Gastrocnemius medialis (tissue), 4 donors: ENCODE results near the gene DNAH17. TPM values are rescaled to one million over a fixed set of nuclear protein-coding genes. Genes with fewer than 3 reads are reported as not detected.

Experiments used
- ATAC-seq, 2 donors: fragments of 150-250 bp; one replicate each; pipeline ENCODE4 v1.9.1; 2016
- DNase-seq, 2 donors: peaks; one replicate each; pipeline ENCODE4 v3.0.0-alpha.2; 2019
- H3K27ac ChIP-seq, 4 donors: fragments of 200-600 bp; sonication (generic); 1 replicate in 1 of 4; 2 replicates in 3 of 4; pipeline ENCODE4 v1.5.1; 2016 to 2018; ENCODE audit warnings: mild to moderate bottlenecking in 2 of 4, moderate library complexity in 1 of 4
- H3K27me3 ChIP-seq, 3 donors: fragments of 200-600 bp; sonication (generic) in 2 of 3; 1 replicate in 1 of 3; 2 replicates in 2 of 3; pipeline versions ENCODE4 v1.5.1 to v1.6.0; 2016 to 2019; ENCODE audit warnings: mild to moderate bottlenecking in 1 of 3, moderate library complexity in 1 of 3
- H3K36me3 ChIP-seq, 2 donors: fragments of 200-600 bp; sonication (generic) in 1 of 2; one replicate each; pipeline ENCODE4 v1.5.1; 2017 to 2018
- H3K4me1 ChIP-seq, 2 donors: fragments of 200-600 bp; sonication (generic) in 1 of 2; one replicate each; pipeline ENCODE4 v1.5.1; 2016 to 2017; ENCODE audit warnings: mild to moderate bottlenecking in 2 of 2
- H3K4me3 ChIP-seq, 4 donors: fragments of 200-600 bp; sonication (generic) in 3 of 4; 1 replicate in 1 of 4; 2 replicates in 3 of 4; pipeline ENCODE4 v1.5.1; 2016 to 2019; ENCODE audit warnings: mild to moderate bottlenecking in 2 of 4
- H3K9me3 ChIP-seq, 3 donors: fragments of 200-600 bp; sonication (generic) in 2 of 3; 1 replicate in 1 of 3; 2 replicates in 2 of 3; pipeline ENCODE4 v1.5.1; 2016 to 2019
- CTCF ChIP-seq, 5 experiments: fragments of 450-650 bp in 3 of 5; fragments of 200-600 bp in 2 of 5; sonication (generic) in 2 of 5; IDR thresholded peaks in 4 of 5; conservative IDR thresholded peaks in 1 of 5; 1 replicate in 4 of 5; 2 replicates in 1 of 5; pipeline ENCODE4 v1.5.1; 2016 to 2019; ENCODE audit warnings: antibody characterized with exemption in 5 of 5, mild to moderate bottlenecking in 3 of 5, moderate library complexity in 3 of 5
- POLR2A ChIP-seq, 2 donors: fragments of 450-650 bp; IDR thresholded peaks; one replicate each; pipeline ENCODE4 v1.6.1; 2017; ENCODE audit warnings: antibody characterized with exemption in 2 of 2, mild to moderate bottlenecking in 2 of 2, moderate library complexity in 2 of 2
- in situ Hi-C, 4 donors: fragments of 200-750 bp; cut with MboI; loops; one replicate each; pipeline versions ENCODE4 v1.15.0 to v1.8.0; 2017; ENCODE audit warnings: low sequenced_read_pairs in 4 of 4
- intact Hi-C: fragments of 100-400 bp; cut with DNase I; formaldehyde crosslinking; loops from one replicate; pipeline ENCODE4 v1.15.1; 2023; ENCODE audit warnings: low total_unique reads
- total RNA-seq, 4 donors: library from RNA; depleted of rRNA; stranded (reverse); fragments of >200 nt; gene quantifications; one replicate each; pipeline versions ENCODE4 v1.1.0 to v1.2.3, GENCODE V29; 2016

The DNAH17 gene
- total RNA-seq, 4 donors from 2014 or later = 0.56 TPM; not detected in 3

DNA sequence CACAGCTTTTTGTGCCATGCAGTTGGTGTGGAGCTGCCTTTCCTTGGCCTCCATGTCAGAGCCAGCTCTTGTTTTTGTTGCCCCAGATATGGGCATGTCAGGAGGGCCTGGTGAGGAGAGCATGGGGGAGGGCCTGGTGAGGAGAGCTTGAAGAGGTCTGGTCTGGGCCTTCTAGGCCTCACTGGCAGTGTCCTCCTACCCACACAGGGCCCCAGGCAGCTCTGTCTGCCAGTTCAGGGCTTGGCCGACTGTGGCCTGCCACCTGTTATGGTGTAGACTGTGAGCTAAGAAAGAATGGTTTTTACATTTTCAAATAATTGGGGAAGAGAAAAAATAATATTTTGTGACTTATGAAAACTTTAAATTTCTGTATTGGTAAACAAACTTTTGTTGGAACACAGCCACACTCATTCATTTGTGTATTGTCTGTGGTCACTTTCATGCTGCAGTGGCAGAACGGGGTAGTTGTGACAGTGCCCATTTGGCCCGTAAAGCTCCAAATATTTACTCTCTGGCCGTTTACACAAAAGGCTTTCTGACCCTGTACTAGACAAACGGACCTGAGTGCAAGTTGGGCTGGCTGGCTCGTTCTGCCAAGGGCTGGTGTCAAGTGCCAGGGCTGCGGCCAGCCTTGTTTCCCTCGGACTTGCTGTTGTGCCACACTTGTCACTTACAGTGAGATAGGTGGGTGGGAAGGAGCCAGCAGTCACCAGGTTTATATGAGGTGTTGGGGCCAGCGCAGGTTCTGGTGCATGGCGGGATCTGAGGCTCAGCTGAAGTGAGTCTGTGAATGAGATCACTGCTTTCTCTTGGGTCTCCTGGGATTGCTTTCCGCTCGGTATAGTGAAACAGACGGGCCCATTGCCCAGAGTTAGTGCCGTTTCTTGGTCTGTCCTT lies 180.5 kb downstream of the DNAH17 start:
- peaks cover 42% of the 10 kb centered on the region in 2 donors for H3K4me1 ChIP-seq
- peak; percentile 74 to 87 for DNase-seq

GRCh38 chr17:78395155-78395554 lies 182.0 kb downstream of the DNAH17 start:
- no peak for DNase-seq
- Histone ChIP-seq H3K4me3 (no peak overlapping the region), H3K9me3 (no peaks in the 10 kb centered on the region), H3K27ac (peak overlapping the region; percentile 82 to 92 (median 90)), H3K36me3 (peaks cover 0 to 27% of the 10 kb centered on the region in 2 donors), H3K27me3 (no peaks in the 10 kb centered on the region), H3K4me1 (peaks cover 47 to 52% of the 10 kb centered on the region in 2 donors)
- TF ChIP-seq CTCF (IDR thresholded peaks at IDR 0.05 in 4 of 5, conservative IDR thresholded peaks at IDR 0.05 in 1 of 5) (no peak), POLR2A (IDR thresholded peaks at IDR 0.05) (no peak)
- ATAC-seq = no peak
- in situ Hi-C loops = no loop called here
- intact Hi-C loops = no loop called here

More for the DNA sequence above, 180.5 kb downstream of the DNAH17 start:
- Histone ChIP-seq H3K27ac (peak overlapping the region; percentile 82 to 92 (median 90)), H3K9me3 (no peaks in the 10 kb centered on the region), H3K27me3 (no peaks in the 10 kb centered on the region), H3K36me3 (peaks cover 0 to 43% of the 10 kb centered on the region in 2 donors), H3K4me3 (no peak overlapping the region)
- in situ Hi-C loops (no loop called here), intact Hi-C loops (loop anchor here (2.0 kb wide), 1 partner anchor 14 kb away; no protein-coding TSS in a partner anchor)
- TF ChIP-seq POLR2A (IDR thresholded peaks at IDR 0.05) (no peak), CTCF (IDR thresholded peaks at IDR 0.05 in 4 of 5, conservative IDR thresholded peaks at IDR 0.05 in 1 of 5) (no peak)
- peak; percentile 72 to 75 for ATAC-seq

DNA sequence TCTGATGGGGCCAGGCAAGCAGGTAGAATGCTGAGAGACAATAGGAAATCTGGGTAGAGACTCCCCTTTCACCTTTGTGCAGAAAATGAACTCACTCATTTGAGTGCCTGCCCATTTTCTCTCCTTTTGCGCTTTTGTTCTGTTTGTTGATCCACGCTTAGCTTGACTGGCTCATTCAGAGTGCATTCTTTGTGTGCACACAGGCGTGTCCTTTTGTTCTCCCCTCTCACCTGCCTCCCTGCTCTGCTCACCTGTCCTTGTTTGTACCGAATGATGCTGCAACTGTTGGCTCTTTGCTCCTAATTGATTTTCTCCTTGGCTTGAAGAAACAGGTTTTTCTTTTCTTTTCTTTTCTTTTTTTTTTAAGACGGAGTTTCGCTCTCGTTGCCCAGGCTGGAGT lies 183.0 kb downstream of the DNAH17 start:
- Histone ChIP-seq H3K27ac (peak overlapping the region in 1 of 4 donors; percentile 82), H3K4me3 (no peak overlapping the region), H3K9me3 (no peaks in the 10 kb centered on the region), H3K27me3 (no peaks in the 10 kb centered on the region), H3K4me1 (peaks cover 51 to 53% of the 10 kb centered on the region in 2 donors), H3K36me3 (peaks cover 0 to 18% of the 10 kb centered on the region in 2 donors)
- in situ Hi-C loops = no loop called here
- ATAC-seq (no peak), DNase-seq (no peak)
- intact Hi-C loops = no loop called here
- TF ChIP-seq CTCF (IDR thresholded peaks at IDR 0.05 in 4 of 5, conservative IDR thresholded peaks at IDR 0.05 in 1 of 5) (no peak), POLR2A (IDR thresholded peaks at IDR 0.05) (no peak)

- in situ Hi-C loops = no loop called here
- H3K4me1 ChIP-seq = peaks cover 47 to 53% of the 10 kb centered on the region in 2 donors
- H3K4me3 ChIP-seq = no peak overlapping the region
- H3K27me3 ChIP-seq = no peaks in the 10 kb centered on the region
- H3K36me3 ChIP-seq = peaks cover 0 to 12% of the 10 kb centered on the region in 2 donors
- intact Hi-C loops = no loop called here
- H3K9me3 ChIP-seq = no peaks in the 10 kb centered on the region
- DNase-seq (no peak), ATAC-seq (no peak)
- H3K27ac ChIP-seq = no peak overlapping the region
- TF ChIP-seq POLR2A (IDR thresholded peaks at IDR 0.05) (no peak), CTCF (IDR thresholded peaks at IDR 0.05 in 4 of 5, conservative IDR thresholded peaks at IDR 0.05 in 1 of 5) (no peak)
Observed at GRCh38 chr17:78393575-78393974, 183.6 kb downstream of the DNAH17 start.
